HepG2 (cell line): ENCODE measurements around the gene ZNF524. TPM values are rescaled to one million over a fixed set of nuclear protein-coding genes. Genes with fewer than 3 reads are reported as not detected.
A peak's percentile ranks its signal among the peaks of the same experiment; 100 is the strongest.

ENCODE experiments used
- ETV5 ChIP-seq: IDR thresholded peaks from 2 replicates; pipeline ENCODE4 v1.6.1; 2018; ENCODE audit warnings: missing biosample characterization, missing genetic modification reagents, inconsistent platforms, borderline replicate concordance
- FOXJ3 ChIP-seq: sonication (generic); formaldehyde crosslinking; IDR thresholded peaks from 2 replicates; pipeline ENCODE4 v1.4.0; 2020; ENCODE audit warnings: missing genetic modification reagents, mild to moderate bottlenecking, borderline replicate concordance
- GATAD2A ChIP-seq: IDR thresholded peaks from 2 replicates; pipeline ENCODE4 v1.6.1; 2016
- MAFK ChIP-seq, 2 experiments: IDR thresholded peaks in 1 of 2; conservative IDR thresholded peaks in 1 of 2; 2 replicates each; pipeline ENCODE4 v1.6.1; 2011; ENCODE audit warnings: improper control_type of control experiment in 2 of 2, low read length in 2 of 2
- NFKB2 ChIP-seq: sonication (generic); formaldehyde crosslinking; IDR thresholded peaks from 2 replicates; pipeline ENCODE4 v1.4.0; 2020; ENCODE audit warnings: missing genetic modification reagents, borderline replicate concordance
- RBM22 ChIP-seq: fragments of 200-400 bp; formaldehyde crosslinking; optimal IDR thresholded peaks from 2 replicates; pipeline ENCODE3; 2017; ENCODE audit warnings: mild to moderate bottlenecking, low read length, moderate library complexity
- SKI ChIP-seq: fragments of 450-650 bp; IDR thresholded peaks from one replicate; pipeline ENCODE4 v1.6.1; 2018; ENCODE audit warnings: mild to moderate bottlenecking; ENCODE audit not compliant: partially characterized antibody
- ZBTB21 ChIP-seq: sonication (generic); formaldehyde crosslinking; IDR thresholded peaks from 2 replicates; pipeline ENCODE4 v1.4.0; 2020; ENCODE audit warnings: missing genetic modification reagents
- ZFP41 ChIP-seq: sonication (generic); formaldehyde crosslinking; IDR thresholded peaks from 2 replicates; pipeline ENCODE4 v1.4.0; 2020; ENCODE audit warnings: mild to moderate bottlenecking, missing genetic modification reagents, borderline replicate concordance
- ZNF33B ChIP-seq: sonication (generic); formaldehyde crosslinking; IDR thresholded peaks from 2 replicates; pipeline ENCODE4 v1.5.1; 2020; ENCODE audit warnings: mild to moderate bottlenecking, missing genetic modification reagents
- ZNF496 ChIP-seq: sonication (generic); formaldehyde crosslinking; IDR thresholded peaks from 2 replicates; pipeline ENCODE4 v1.8.1; 2023; ENCODE audit warnings: mild to moderate bottlenecking, moderate library complexity, missing genetic modification reagents; ENCODE audit not compliant: insufficient replicate concordance
- ZNF83 ChIP-seq: sonication (generic); formaldehyde crosslinking; IDR thresholded peaks from 2 replicates; pipeline ENCODE4 v1.4.0; 2020; ENCODE audit warnings: missing genetic modification reagents, mild to moderate bottlenecking, borderline replicate concordance
- polyA plus RNA-seq, 8 experiments: library from polyadenylated mRNA; depleted of rRNA in 3 of 8; stranded (reverse) in 7 of 8; unstranded in 1 of 8; fragments of >200 nt; fragmentation: Illumina TruSeq in 4 of 8; extraction: Trizol in 4 of 8; gene quantifications; 2 replicates each; pipeline versions ENCODE4 v1.2.1 to v1.2.3, GENCODE V29; 2011 to 2016; ENCODE audit warnings: low read depth in 4 of 8, missing spikeins in 1 of 8, mixed read lengths in 1 of 8; ENCODE audit not compliant: insufficient read depth in 1 of 8
- total RNA-seq, 5 experiments: library from RNA; depleted of rRNA; stranded (reverse); fragments of >200 nt; fragmentation: Illumina TruSeq; extraction: Trizol; gene quantifications; 2 replicates each; pipeline ENCODE4 v1.2.3, GENCODE V29; 2016; ENCODE audit warnings: low read depth in 1 of 5
- TF ChIP-seq, protein P1 (sequence below): sonication (generic); formaldehyde crosslinking; IDR thresholded peaks from 2 replicates; pipeline ENCODE4 v1.9.0; 2022; ENCODE audit warnings: low read depth, missing genetic modification reagents
- TF ChIP-seq, protein P2 (sequence below): sonication (generic); formaldehyde crosslinking; IDR thresholded peaks from 2 replicates; pipeline ENCODE4 v1.8.0; 2023; ENCODE audit warnings: mild to moderate bottlenecking, missing genetic modification reagents
- TF ChIP-seq, protein P3 (sequence below): sonication (generic); formaldehyde crosslinking; IDR thresholded peaks from 2 replicates; pipeline ENCODE4 v1.4.0; 2020; ENCODE audit warnings: mild to moderate bottlenecking, missing genetic modification reagents
- TF ChIP-seq, protein P4 (sequence below): sonication (generic); formaldehyde crosslinking; IDR thresholded peaks from 2 replicates; pipeline ENCODE4 v1.5.0; 2020; ENCODE audit warnings: mild to moderate bottlenecking, missing genetic modification reagents, borderline replicate concordance
- TF ChIP-seq, protein P5 (sequence below): sonication (generic); formaldehyde crosslinking; IDR thresholded peaks from 2 replicates; pipeline ENCODE4 v1.8.1; 2023; ENCODE audit warnings: mild to moderate bottlenecking, inconsistent platforms, moderate library complexity, missing genetic modification reagents, borderline replicate concordance
- TF ChIP-seq, protein P6 (sequence below): IDR thresholded peaks from 2 replicates; pipeline ENCODE4 v1.6.1; 2012; ENCODE audit warnings: low read depth, low read length, improper control_type of control experiment

ZNF524 gene
- total and polyA plus RNA-seq, 2 of the 13 experiments (the other 11 are each of a cell fraction or from before 2014, with no cell fraction given), result 3.2 to 4.6 TPM

DNA sequence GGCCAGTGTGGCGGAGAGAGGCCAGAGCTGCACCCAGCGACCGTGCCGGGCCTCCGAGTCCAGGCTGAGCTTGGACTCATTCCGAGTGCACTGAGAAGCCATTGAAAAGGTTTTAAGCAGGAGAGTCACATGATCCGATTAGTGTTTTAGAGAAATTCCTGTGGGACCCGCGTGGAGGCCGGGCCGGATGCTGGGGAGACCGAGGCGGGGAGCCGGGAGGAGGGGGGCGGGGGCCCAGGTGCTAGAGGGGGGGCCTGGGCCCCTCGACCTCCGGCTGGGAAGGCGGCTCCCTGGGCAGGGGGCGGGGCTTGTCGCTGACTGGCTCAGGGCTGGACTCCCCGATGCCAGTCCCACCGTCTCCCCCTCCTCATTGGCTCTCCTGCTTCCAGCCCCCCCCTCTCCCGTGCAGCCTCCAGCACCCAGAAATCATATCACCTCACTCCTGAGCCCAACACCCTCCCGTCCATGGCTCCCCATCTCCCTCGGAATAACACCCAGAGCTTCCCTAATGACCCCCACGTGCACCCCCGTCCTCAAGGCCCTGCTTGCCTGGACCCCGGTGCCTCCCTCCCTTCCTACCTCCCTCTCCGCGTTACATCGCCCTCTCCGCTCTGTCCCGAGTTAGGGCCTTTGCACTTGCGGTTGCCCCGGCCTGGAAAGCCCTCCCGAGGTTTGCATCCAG is 14.3 kb upstream of the ZNF524 start (continued):
- TF ChIP-seq, protein P1, sequence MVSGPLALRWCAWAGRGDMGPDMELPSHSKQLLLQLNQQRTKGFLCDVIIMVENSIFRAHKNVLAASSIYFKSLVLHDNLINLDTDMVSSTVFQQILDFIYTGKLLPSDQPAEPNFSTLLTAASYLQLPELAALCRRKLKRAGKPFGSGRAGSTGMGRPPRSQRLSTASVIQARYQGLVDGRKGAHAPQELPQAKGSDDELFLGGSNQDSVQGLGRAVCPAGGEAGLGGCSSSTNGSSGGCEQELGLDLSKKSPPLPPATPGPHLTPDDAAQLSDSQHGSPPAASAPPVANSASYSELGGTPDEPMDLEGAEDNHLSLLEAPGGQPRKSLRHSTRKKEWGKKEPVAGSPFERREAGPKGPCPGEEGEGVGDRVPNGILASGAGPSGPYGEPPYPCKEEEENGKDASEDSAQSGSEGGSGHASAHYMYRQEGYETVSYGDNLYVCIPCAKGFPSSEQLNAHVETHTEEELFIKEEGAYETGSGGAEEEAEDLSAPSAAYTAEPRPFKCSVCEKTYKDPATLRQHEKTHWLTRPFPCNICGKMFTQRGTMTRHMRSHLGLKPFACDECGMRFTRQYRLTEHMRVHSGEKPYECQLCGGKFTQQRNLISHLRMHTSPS (CRISPR knock-in tag), result no peak
- TF ChIP-seq ZBTB21 (CRISPR knock-in tag) (no peak), GATAD2A (CRISPR knock-in tag) (no peak), FOXJ3 (CRISPR knock-in tag) (no peak), NFKB2 (CRISPR knock-in tag) (no peak), SKI (no peak), ZNF33B (CRISPR knock-in tag) (no peak), ETV5 (CRISPR knock-in tag) (peak; percentile 69; the same call in 1 of the 2 replicates), ZNF83 (no peak), ZFP41 (CRISPR knock-in tag) (no peak), RBM22 (no peak), ZNF496 (no peak), MAFK (conservative IDR thresholded peaks at IDR 0.05 in 1 of 2, IDR thresholded peaks at IDR 0.05 in 1 of 2; ENCODE audit: low read length in 2 of 2) (no peak)
- TF ChIP-seq, protein P2, sequence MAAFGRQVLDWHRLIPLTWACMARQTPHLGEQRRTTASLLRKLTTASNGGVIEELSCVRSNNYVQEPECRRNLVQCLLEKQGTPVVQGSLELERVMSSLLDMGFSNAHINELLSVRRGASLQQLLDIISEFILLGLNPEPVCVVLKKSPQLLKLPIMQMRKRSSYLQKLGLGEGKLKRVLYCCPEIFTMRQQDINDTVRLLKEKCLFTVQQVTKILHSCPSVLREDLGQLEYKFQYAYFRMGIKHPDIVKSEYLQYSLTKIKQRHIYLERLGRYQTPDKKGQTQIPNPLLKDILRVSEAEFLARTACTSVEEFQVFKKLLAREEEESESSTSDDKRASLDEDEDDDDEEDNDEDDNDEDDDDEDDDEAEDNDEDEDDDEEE, result no peak
- TF ChIP-seq, protein P3, sequence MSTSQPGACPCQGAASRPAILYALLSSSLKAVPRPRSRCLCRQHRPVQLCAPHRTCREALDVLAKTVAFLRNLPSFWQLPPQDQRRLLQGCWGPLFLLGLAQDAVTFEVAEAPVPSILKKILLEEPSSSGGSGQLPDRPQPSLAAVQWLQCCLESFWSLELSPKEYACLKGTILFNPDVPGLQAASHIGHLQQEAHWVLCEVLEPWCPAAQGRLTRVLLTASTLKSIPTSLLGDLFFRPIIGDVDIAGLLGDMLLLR (CRISPR knock-in tag), result no peak
- TF ChIP-seq, protein P4, sequence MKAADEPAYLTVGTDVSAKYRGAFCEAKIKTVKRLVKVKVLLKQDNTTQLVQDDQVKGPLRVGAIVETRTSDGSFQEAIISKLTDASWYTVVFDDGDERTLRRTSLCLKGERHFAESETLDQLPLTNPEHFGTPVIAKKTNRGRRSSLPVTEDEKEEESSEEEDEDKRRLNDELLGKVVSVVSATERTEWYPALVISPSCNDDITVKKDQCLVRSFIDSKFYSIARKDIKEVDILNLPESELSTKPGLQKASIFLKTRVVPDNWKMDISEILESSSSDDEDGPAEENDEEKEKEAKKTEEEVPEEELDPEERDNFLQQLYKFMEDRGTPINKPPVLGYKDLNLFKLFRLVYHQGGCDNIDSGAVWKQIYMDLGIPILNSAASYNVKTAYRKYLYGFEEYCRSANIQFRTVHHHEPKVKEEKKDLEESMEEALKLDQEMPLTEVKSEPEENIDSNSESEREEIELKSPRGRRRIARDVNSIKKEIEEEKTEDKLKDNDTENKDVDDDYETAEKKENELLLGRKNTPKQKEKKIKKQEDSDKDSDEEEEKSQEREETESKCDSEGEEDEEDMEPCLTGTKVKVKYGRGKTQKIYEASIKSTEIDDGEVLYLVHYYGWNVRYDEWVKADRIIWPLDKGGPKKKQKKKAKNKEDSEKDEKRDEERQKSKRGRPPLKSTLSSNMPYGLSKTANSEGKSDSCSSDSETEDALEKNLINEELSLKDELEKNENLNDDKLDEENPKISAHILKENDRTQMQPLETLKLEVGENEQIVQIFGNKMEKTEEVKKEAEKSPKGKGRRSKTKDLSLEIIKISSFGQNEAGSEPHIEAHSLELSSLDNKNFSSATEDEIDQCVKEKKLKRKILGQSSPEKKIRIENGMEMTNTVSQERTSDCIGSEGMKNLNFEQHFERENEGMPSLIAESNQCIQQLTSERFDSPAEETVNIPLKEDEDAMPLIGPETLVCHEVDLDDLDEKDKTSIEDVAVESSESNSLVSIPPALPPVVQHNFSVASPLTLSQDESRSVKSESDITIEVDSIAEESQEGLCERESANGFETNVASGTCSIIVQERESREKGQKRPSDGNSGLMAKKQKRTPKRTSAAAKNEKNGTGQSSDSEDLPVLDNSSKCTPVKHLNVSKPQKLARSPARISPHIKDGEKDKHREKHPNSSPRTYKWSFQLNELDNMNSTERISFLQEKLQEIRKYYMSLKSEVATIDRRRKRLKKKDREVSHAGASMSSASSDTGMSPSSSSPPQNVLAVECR (CRISPR knock-in tag), result peak; percentile 77; the same call in 1 of the 2 replicates
- TF ChIP-seq, protein P5, sequence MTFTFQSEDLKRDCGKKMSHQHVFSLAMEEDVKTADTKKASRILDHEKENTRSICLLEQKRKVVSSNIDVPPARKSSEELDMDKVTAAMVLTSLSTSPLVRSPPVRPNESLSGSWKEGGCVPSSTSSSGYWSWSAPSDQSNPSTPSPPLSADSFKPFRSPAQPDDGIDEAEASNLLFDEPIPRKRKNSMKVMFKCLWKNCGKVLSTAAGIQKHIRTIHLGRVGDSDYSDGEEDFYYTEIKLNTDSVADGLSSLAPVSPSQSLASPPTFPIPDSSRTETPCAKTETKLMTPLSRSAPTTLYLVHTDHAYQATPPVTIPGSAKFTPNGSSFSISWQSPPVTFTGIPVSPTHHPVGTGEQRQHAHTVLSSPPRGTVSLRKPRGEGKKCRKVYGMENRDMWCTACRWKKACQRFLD (CRISPR knock-in tag), result no peak
- TF ChIP-seq, protein P6, sequence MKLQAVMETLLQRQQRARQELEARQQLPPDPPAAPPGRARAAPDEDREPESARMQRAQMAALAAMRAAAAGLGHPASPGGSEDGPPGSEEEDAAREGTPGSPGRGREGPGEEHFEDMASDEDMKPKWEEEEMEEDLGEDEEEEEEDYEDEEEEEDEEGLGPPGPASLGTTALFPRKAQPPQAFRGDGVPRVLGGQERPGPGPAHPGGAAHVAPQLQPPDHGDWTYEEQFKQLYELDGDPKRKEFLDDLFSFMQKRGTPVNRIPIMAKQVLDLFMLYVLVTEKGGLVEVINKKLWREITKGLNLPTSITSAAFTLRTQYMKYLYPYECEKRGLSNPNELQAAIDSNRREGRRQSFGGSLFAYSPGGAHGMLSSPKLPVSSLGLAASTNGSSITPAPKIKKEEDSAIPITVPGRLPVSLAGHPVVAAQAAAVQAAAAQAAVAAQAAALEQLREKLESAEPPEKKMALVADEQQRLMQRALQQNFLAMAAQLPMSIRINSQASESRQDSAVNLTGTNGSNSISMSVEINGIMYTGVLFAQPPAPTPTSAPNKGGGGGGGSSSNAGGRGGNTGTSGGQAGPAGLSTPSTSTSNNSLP, result no peak
